ENCODE results near the gene PHF23.
"Not testable (repeated sequence)": the region's sequence is repeated elsewhere in the genome, so short reads cannot be mapped to it uniquely, and the experiment has no call there.

The PHF23 gene

DNA sequence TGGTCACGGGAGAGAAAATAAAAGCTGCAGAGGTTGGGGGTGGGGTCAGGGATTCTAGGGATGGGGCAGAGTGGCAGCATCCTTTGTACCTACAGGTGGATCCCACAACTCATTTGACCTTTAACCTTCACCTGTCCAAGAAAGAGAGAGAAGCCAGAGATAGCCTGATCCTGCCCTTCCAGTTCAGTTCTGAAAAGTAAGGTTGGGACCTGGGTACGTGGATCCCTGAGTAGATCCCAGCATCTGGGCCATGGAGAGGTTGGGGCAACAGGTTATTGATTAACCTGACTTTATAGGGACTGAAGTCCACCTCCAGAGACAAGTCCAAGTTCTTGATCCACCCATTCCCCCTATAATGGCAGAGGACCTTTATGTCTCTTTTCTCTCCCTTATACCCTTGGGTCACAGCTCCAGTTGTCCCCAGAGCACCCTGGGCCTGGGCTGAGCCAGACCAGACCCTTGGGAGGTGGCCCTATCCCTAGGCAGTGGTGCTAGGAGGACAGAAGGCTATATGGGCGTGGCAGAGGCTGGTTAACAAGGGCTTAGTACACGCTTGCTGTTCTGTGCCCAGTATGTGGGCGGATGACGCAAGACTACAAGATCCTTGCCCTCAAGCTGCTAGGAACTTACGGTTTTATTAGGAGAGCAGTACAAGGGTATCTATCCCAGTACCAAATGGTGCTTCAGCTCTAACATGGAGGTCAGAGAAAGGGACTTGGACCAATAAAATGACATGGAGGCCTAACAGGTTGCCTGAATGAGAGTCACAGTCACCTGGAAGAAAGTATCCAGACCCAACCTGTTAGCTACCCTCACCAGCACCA, 19.7 kb upstream of the PHF23 start:
- no peak for DNase-seq (ENCODE audit: low spot score)

DNA sequence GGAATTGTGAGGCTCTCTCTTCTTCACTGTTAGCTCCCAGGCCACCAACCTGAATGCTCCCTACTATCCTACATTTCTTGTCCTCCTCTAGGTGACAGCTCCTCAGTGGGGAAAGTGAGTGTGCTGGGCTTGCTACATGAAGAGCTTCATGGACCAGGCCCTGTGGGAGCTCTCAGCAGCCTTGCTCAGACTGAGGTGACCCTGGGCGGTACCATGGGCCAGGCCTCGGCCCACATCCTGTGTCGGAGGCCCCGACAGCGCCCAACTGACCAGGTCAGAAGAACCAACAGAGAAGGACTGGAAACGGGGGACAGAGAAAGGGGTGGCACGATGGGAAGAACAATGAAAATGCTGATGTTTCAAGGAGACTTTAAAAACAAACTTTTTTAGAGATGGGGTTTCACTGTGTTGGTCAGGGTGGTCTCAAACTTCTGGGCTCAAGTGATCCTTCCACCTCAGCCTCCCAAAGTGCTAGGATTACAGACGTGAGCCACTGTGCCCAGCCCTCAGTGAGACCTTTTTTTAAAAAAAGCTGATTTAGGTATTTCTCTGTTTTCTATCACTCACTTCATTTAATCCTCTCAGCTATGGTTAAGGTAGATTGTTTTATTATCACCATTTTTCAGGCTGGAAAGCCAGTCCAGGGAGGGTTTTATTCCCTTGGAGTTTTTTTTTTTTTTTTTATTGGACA, 17.7 kb upstream of the PHF23 start:
- no peak for DNase-seq (ENCODE audit: low spot score)

GRCh38 chr17:7254511-7254910, 15.3 kb upstream of the PHF23 start:
- no peak for DNase-seq (ENCODE audit: low spot score)

- DNase-seq (ENCODE audit: low spot score) = no peak
Measured at GRCh38 chr17:7253082-7253481, 13.8 kb upstream of the PHF23 start.

GRCh38 chr17:7252176-7253043, 13.2 kb upstream of the PHF23 start, which contains the start of gene ELP5:
Gene ELP5, plus strand, starts transcription at chr17:7252215. Its CDS starts 336 bp downstream, at chr17:7252551.
- peak; percentile 88 for DNase-seq (ENCODE audit: low spot score)

DNA sequence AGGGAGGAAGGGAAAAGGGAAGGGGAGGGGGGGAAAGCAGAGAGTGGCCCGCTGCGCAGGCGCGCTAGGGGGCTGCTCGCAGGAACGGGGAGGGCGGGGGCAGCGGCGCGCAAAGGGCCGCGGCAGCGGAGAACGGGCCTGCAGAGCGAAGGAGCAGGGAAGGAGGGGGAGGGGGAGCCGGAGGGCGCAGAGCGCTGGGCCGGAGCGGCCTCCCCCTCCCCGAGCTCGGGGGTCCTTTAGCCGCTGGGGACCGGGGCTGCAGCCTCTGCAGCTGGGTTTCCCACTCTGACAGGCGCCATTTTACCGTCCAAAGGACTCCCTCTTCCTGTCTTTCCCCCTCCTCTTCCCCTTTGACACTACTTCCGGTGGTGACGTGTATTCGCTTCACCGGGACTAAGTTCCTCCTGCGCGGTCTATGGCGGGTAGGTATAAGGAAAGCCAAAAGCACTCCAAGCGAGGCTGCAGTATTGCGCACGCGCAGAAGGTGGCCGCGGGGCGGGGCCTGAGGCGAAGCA, 12.5 kb upstream of the PHF23 start, which contains the start of gene CTDNEP1:
CTDNEP1 (minus strand) TSS at position 74 of the 515 bp plus-strand sequence. CDS start 438 bp downstream, outside the sequence.
- peak; percentile 99 for DNase-seq (ENCODE audit: low spot score)

DNA sequence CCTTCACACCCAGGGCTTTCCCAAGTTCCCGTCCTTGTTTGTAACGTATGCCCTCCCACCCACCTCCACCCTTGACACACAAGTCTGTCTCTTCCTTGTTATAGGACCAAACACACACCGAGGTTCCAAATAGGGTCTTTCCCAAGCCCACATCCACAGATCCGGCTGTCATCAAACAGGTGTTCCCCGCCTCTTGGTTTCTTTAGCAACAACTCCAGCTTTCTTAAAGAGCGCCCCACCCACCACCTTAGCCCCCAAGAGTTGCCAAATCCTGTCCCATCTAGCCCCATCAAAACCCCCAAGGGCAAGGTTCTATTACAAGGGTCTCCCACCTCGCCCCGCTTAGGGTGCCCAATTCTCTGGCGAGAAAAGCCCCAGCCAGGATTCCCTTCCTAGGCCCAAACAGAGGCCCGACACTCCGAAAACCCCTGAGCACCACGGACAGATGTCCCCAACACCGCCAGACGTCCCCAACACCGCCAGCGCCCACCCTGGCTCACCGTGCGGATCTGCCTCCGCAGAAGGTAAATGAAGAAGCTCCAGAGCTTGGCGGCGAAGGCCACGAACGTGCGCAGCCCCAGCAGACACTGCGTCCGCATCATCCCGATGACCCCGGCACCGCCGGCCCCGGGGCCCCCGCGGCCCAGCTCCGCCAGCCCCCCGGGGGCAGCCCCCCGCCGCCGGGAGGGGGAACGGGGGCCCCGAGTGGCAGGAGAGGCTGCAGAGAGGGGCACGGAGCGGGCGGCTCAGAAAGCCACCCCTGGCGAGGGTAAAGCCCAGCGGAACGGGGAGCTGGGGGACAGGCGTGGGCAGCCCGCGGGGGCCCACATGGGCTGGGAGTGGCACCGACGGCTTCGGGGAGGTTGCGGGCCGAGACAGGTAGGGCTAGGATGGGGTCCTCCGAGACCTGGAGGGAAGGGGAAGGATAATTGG, 11.7 kb upstream of the PHF23 start:
- no peak for DNase-seq (ENCODE audit: low spot score)

DNA sequence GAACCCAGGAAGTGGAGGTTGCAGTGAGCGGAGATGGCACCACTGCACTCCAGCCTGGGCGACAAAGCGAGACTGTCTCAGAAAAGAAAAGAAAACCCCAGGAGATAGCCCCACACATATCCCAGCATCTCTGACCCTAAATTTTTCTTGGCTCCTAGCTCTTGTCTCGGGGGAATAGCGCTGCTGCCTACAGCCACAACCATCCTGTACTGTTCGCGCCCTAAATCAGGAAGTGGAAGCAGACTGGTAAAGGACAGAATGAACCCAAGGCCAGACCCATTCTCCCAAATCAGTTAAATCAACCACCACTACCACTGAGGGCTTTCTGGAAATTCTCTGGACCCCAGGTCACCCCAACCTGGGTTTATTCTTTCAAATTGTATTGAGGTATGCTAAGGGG, 10.6 kb upstream of the PHF23 start:
- no peak for DNase-seq (ENCODE audit: low spot score)

- DNase-seq (ENCODE audit: low spot score) = no peak
Measured at GRCh38 chr17:7249214-7249613, 10.0 kb upstream of the PHF23 start.

- DNase-seq (ENCODE audit: low spot score) = no peak
Measured at GRCh38 chr17:7248796-7249195, 9.5 kb upstream of the PHF23 start.

GRCh38 chr17:7246779-7247178, 7.5 kb upstream of the PHF23 start:
- no peak for DNase-seq (ENCODE audit: low spot score)

GRCh38 chr17:7243838-7244237, 4.6 kb upstream of the PHF23 start:
- not testable (repeated sequence) for DNase-seq (ENCODE audit: low spot score)

DNA sequence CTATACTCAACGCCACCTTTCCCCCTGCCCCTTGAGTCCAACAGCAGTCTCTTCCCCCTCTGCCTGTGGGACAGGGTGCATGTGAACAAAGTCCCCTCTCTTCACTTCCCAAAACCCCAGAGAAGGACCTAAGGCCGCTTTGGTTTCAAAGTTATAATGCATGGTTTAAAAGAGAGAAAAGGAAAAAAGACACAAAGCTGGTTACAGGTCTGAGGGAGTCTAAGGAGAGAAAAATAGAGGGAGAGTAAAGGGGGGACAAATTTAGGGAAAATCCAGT, 4.1 kb upstream of the PHF23 start:
- DNase-seq (ENCODE audit: low spot score) = no peak

- peak; percentile 94 for DNase-seq (ENCODE audit: low spot score)
Measured at GRCh38 chr17:7242717-7243452, 3.6 kb upstream of the PHF23 start.

- peak; percentile 94 for DNase-seq (ENCODE audit: low spot score)
Measured at GRCh38 chr17:7241783-7242716, 2.8 kb upstream of the PHF23 start, which contains the start of gene GABARAP. Gene GABARAP, minus strand, starts transcription at chr17:7242449. Its CDS starts 119 bp downstream, at chr17:7242330.

DNA sequence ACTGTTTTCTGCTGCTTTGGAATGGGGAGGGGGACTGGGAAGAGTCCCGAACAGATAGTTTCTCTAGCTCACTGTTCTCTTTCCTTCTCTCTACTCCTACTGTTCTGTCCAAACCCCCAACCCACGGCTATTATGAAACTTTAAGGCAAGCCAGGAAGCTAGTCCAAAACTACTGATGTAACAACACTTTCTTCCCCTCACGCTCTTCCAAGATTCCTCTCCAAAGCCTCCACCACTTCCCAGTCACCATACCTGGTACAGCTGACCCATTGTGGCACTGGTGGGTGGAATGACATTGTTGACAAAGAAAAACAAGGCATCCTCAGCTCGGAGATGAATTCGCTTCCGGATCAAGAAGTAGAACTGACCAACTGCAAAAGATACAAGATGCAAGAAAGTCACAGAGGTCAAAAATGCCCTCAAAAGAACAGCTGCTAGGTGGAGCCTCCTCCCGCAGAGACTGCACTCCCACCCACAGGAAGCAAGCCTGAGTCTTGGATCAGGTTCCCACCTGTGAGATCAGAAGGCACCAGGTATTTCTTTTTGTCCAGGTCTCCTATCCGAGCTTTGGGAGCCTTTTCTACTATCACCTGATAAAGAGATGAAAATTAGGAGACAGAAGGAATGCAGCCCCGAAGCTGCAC, 2.0 kb upstream of the PHF23 start:
- no peak for DNase-seq (ENCODE audit: low spot score)

GRCh38 chr17:7240375-7240774, 1.1 kb upstream of the PHF23 start:
- DNase-seq (ENCODE audit: low spot score) = no peak

GRCh38 chr17:7238420-7239090, 702 bp downstream of the PHF23 start:
- no peak for DNase-seq (ENCODE audit: low spot score)

Measured in CD4-positive, alpha-beta T cell treated with Interleukin-2 at 100 ng/mL for 4 hours (primary cell).